Right lobe of liver (tissue), 4 donors: ENCODE data around the gene OMA1.

Experiments
- POLR2A ChIP-seq: fragments of 450-650 bp; IDR thresholded peaks from one replicate; pipeline ENCODE4 v1.6.1; 2017; ENCODE audit warnings: antibody characterized with exemption, mild to moderate bottlenecking
- TF ChIP-seq, protein P1 (sequence below), 4 donors: fragments of 200-600 bp in 3 of 4; fragments of 450-650 bp in 1 of 4; IDR thresholded peaks; one replicate each; pipeline versions ENCODE4 v1.5.1 to v1.8.0; 2016 to 2022; ENCODE audit warnings: antibody characterized with exemption in 4 of 4, mild to moderate bottlenecking in 2 of 4
- donor health status: DM: no; HTN: no; CAD: no.
- donor health status: DM: no; HTN: no; CAD: no.
- donor health status: DM: no; HTN: yes; CAD: no.

DNA sequence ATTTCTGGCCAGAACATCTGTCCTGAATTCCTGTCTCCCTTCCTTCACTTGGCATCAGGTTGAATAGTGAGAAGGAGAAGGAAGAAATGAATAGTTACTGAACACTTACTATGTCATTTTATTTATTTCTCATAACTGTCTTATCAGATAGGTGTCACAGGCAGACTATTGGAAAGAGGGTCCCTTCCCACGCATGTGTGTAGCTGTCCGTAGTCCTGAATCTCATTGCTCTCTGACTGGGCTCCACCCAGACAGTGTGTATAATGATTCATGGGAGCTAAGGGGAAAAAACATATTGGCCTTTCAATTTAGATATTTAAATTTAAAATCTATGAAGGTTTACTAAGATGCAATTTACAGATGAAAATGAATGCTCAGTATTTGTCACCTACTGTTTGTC, 86.1 kb downstream of the OMA1 start:
- no peak for TF ChIP-seq POLR2A
- TF ChIP-seq, protein P1, sequence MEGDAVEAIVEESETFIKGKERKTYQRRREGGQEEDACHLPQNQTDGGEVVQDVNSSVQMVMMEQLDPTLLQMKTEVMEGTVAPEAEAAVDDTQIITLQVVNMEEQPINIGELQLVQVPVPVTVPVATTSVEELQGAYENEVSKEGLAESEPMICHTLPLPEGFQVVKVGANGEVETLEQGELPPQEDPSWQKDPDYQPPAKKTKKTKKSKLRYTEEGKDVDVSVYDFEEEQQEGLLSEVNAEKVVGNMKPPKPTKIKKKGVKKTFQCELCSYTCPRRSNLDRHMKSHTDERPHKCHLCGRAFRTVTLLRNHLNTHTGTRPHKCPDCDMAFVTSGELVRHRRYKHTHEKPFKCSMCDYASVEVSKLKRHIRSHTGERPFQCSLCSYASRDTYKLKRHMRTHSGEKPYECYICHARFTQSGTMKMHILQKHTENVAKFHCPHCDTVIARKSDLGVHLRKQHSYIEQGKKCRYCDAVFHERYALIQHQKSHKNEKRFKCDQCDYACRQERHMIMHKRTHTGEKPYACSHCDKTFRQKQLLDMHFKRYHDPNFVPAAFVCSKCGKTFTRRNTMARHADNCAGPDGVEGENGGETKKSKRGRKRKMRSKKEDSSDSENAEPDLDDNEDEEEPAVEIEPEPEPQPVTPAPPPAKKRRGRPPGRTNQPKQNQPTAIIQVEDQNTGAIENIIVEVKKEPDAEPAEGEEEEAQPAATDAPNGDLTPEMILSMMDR (IDR thresholded peaks at IDR 0.05), result no peak
